Right lobe of liver (tissue), 6 donors: ENCODE measurements around the gene EDIL3. TPM values are rescaled to one million over a fixed set of nuclear protein-coding genes. Genes with fewer than 3 reads are reported as not detected.

Experiments used
- ATAC-seq, 4 donors: fragments of 200-7000 bp; cut with Tn5 transposase; one replicate each; pipeline ENCODE4 v1.9.1; 2020; ENCODE audit warnings: mild to moderate bottlenecking in 4 of 4, moderate library complexity in 4 of 4
- DNase-seq, 3 donors: peaks; one replicate each; pipeline ENCODE4 v3.0.0-alpha.2; 2020
- H3K27ac ChIP-seq, 3 donors: fragments of 200-600 bp; one replicate each; pipeline ENCODE4 v1.8.0; 2022
- H3K27me3 ChIP-seq, 2 donors: fragments of 200-600 bp; one replicate each; pipeline ENCODE4 v1.8.0; 2022
- H3K36me3 ChIP-seq, 4 donors: fragments of 200-600 bp; sonication (generic) in 1 of 4; one replicate each; pipeline versions ENCODE4 v1.5.1 to v1.8.0; 2017 to 2022; ENCODE audit warnings: control low read depth in 1 of 4
- H3K4me1 ChIP-seq, 4 donors: fragments of 200-600 bp; sonication (generic) in 1 of 4; one replicate each; pipeline versions ENCODE4 v1.5.1 to v1.8.0; 2017 to 2022; ENCODE audit warnings: control low read depth in 1 of 4
- H3K4me3 ChIP-seq, 3 donors: fragments of 200-600 bp; one replicate each; pipeline ENCODE4 v1.8.0; 2022
- H3K9me3 ChIP-seq, 4 donors: fragments of 200-600 bp; sonication (generic) in 1 of 4; one replicate each; pipeline versions ENCODE4 v1.5.1 to v1.8.0; 2017 to 2022; ENCODE audit warnings: control low read depth in 1 of 4
- CTCF ChIP-seq, 4 donors: fragments of 200-600 bp in 3 of 4; fragments of 450-650 bp in 1 of 4; IDR thresholded peaks; one replicate each; pipeline versions ENCODE4 v1.5.1 to v1.8.0; 2016 to 2022; ENCODE audit warnings: antibody characterized with exemption in 4 of 4, mild to moderate bottlenecking in 2 of 4
- POLR2A ChIP-seq: fragments of 450-650 bp; IDR thresholded peaks from one replicate; pipeline ENCODE4 v1.6.1; 2017; ENCODE audit warnings: antibody characterized with exemption, mild to moderate bottlenecking
- WGBS: methylation state at CpG from one replicate; pipeline ENCODE4 v1.1.6; 2018; ENCODE audit warnings: low coverage, low lambda C conversion rate; ENCODE audit not compliant: insufficient coverage; ENCODE audit errors: missing lambda C conversion rate; 5-methylcytosine and 5-hydroxymethylcytosine counted together
- intact Hi-C, 2 donors: fragments of 100-400 bp; cut with DNase I; formaldehyde crosslinking; loops; one replicate each; pipeline versions ENCODE4 v1.11.2 to v1.14.1; 2022
- total RNA-seq, 6 experiments: library from RNA; depleted of rRNA in 2 of 6; stranded (reverse); fragments of >200 nt in 2 of 6; fragmentation: NEBNext Ultra II Directional in 3 of 6; extraction: Animal tissue kit (Norgen Biotek cat#: 25700) in 3 of 6; gene quantifications; one replicate each; pipeline versions ENCODE4 v1.1.0 to v1.2.4, GENCODE V29; 2016 to 2023
- donor health status: DM: no; HTN: yes; CAD: no.
- donor health status: DM: no; HTN: no; CAD: no.
- donor health status: DM: no; HTN: no; CAD: no.
- donor health status: DM: no; HTN: yes; CAD: no.
- donor health status: DM: no; HTN: yes; CAD: no.

The EDIL3 gene
- total RNA-seq, 6 experiments from 2014 or later, result 0.61 to 0.84 (median 0.68) TPM; not detected in 3

DNA sequence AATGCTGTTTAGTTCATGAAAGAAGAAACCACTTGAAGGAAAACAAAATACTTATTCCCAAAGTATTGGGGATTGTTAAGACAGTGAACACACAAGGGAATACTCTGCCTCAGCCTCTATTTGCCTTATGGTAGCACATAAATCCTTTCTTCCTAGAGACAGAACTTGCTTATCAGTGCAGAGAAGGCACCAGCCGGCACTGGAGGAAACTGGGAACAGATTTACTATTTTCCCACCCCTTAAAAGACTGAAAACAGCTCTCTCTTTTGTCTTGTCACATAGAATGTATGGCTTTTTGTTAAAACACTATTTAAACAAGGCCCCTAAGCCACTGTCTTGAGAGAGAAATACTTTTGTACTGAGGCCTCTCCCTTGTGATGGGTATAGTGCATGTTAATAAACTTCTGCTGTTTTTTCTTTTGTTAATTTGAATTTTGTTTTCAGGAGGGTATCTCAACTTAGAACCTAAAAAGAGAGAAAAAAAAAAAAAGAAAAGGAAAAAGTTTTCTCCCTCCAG, 40.7 kb upstream of the EDIL3 start:
- intact Hi-C loops, result no loop called here
- H3K4me1 ChIP-seq, result no peaks in the 10 kb centered on the region
- ATAC-seq, result no peak
- H3K36me3 ChIP-seq, result no peaks in the 10 kb centered on the region
- no peak overlapping the region for H3K4me3 ChIP-seq
- no peak overlapping the region for H3K27ac ChIP-seq
- H3K27me3 ChIP-seq, result no peaks in the 10 kb centered on the region
- 9% methylated on average over 1 of the region's 1 CpG for WGBS
- no peak for DNase-seq
- TF ChIP-seq POLR2A (no peak), CTCF (IDR thresholded peaks at IDR 0.05) (no peak)
- no peaks in the 10 kb centered on the region for H3K9me3 ChIP-seq

DNA sequence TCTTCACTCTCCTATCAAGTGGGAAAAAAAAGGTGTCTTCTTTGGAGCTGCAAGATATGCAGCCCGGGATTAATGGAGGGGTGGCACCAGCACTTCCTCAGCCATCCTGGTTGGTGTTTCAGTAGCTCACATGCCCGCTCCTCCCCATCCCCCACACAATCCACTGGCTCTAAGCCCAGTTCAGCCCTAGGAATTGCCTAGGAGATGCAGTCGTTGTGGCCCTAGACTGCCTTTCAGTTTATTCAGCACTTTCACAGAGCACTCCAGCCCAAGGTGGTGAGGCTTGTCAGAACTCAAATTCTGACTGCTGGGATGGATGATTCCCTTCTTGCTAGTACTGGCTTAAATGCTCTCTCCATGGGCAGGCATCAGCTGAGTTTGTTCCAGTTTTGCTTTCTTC, 35.1 kb upstream of the EDIL3 start:
- Histone ChIP-seq H3K36me3 (no peaks in the 10 kb centered on the region), H3K27me3 (no peaks in the 10 kb centered on the region), H3K4me1 (no peaks in the 10 kb centered on the region), H3K9me3 (no peaks in the 10 kb centered on the region), H3K4me3 (no peak overlapping the region), H3K27ac (no peak overlapping the region)
- no peak for ATAC-seq
- DNase-seq, result no peak
- TF ChIP-seq POLR2A (no peak), CTCF (IDR thresholded peaks at IDR 0.05) (no peak)
- intact Hi-C loops, result no loop called here
- WGBS, result 46% methylated on average over 2 of the region's 3 CpGs

DNA sequence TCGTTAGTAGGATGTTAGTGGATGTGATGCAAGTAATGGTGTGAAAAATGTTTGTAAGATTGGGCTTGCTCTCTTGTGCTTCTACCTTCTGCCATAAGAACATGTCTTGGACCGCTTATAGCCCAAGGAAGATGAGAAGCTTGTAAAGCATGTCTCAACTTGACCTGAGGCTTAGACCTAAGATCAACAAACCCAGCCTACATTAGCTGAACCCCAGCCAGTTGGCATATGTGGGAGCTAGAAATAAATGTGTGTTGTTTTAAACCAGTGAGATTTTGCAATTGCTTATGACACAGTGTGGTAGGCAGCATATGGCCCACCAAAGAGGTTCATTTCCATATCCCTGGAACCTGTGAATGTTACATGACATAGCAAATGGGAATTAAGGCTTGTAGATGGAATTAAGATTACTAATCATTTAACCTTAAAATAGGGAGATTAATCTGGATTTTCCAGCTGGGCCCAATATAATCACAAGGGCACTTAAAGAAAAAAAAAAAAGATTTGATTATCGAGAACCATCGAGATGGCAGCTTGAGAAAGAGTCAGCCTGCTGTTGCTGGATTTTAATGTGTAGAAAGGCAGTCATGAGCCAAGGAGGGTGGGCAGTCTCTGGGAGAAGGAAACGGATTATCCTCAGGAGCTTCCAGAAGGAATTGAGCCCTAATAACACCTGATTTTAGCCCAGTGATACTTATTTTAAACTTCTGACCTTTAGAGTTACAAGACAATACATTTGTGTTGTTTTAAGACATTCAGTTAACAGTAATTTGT, 27.3 kb upstream of the EDIL3 start:
- no peak for ATAC-seq
- intact Hi-C loops, result no loop called here
- TF ChIP-seq POLR2A (no peak), CTCF (IDR thresholded peaks at IDR 0.05) (no peak)
- Histone ChIP-seq H3K27ac (no peak overlapping the region), H3K9me3 (no peaks in the 10 kb centered on the region), H3K4me3 (no peak overlapping the region), H3K36me3 (no peaks in the 10 kb centered on the region), H3K27me3 (no peaks in the 10 kb centered on the region), H3K4me1 (no peaks in the 10 kb centered on the region)
- 50% methylated on average over 5 of the region's 5 CpGs for WGBS
- no peak for DNase-seq

DNA sequence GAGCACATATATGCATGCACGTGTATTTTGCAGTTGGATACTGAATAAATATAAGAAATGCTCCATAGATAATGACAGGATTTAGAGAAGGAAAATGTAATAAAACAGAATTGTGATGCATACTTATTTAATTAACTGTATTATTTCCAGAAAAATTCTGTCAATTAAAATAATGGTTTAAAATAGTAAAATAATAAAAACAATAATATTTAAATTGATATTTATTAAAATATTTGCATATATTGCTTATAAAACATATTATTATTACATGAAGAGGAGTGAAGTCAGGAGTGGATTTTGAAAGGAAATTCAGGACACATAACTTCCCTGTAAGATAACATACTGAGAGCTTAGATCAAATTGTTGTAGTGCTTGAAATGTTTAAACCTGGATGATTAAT, 21.4 kb upstream of the EDIL3 start:
- 38% methylated on average over 1 of the region's 1 CpG for WGBS
- Histone ChIP-seq H3K27me3 (no peaks in the 10 kb centered on the region), H3K9me3 (no peaks in the 10 kb centered on the region), H3K4me3 (no peak overlapping the region), H3K27ac (no peak overlapping the region), H3K4me1 (no peaks in the 10 kb centered on the region), H3K36me3 (no peaks in the 10 kb centered on the region)
- DNase-seq (no peak), ATAC-seq (no peak)
- intact Hi-C loops, result no loop called here
- no peak for TF ChIP-seq CTCF (IDR thresholded peaks at IDR 0.05)
- no peak for TF ChIP-seq POLR2A
